Heart left ventricle (tissue), 16 donors: ENCODE results near the gene GOLGA6C. TPM values are rescaled to one million over a fixed set of nuclear protein-coding genes. Genes with fewer than 3 reads are reported as not detected.
"Not testable (repeated sequence)": the region's sequence is repeated elsewhere in the genome, so short reads cannot be mapped to it uniquely, and the experiment has no call there.

ENCODE experiments used
- ATAC-seq, 4 donors: fragments of 200-7000 bp; cut with Tn5 transposase; one replicate each; pipeline ENCODE4 v1.9.1; 2020 to 2022; ENCODE audit warnings: moderate library complexity in 4 of 4, mild to moderate bottlenecking in 3 of 4, moderate number of reproducible peaks in 1 of 4
- DNase-seq, 5 donors: peaks; one replicate each; pipeline ENCODE4 v3.0.0-alpha.2; 2020
- H3K27ac ChIP-seq, 12 donors: fragments of 200-600 bp; sonication (generic) in 4 of 12; one replicate each; pipeline versions ENCODE4 v1.5.0 to v1.8.0; 2016 to 2022; ENCODE audit warnings: mild to moderate bottlenecking in 2 of 12
- H3K27me3 ChIP-seq, 9 donors: fragments of 200-600 bp; sonication (generic) in 2 of 9; one replicate each; pipeline versions ENCODE4 v1.5.1 to v1.8.0; 2016 to 2022; ENCODE audit warnings: mild to moderate bottlenecking in 3 of 9
- H3K36me3 ChIP-seq, 9 donors: fragments of 200-600 bp; sonication (generic) in 2 of 9; one replicate each; pipeline versions ENCODE4 v1.5.0 to v1.8.0; 2018 to 2022; ENCODE audit warnings: mild to moderate bottlenecking in 2 of 9
- H3K4me1 ChIP-seq, 12 donors: fragments of 200-600 bp; sonication (generic) in 4 of 12; one replicate each; pipeline versions ENCODE4 v1.5.0 to v1.8.0; 2016 to 2022; ENCODE audit warnings: mild to moderate bottlenecking in 3 of 12
- H3K4me3 ChIP-seq, 12 donors: fragments of 200-600 bp; sonication (generic) in 4 of 12; one replicate each; pipeline versions ENCODE4 v1.5.0 to v1.8.0; 2017 to 2022; ENCODE audit warnings: mild to moderate bottlenecking in 9 of 12, moderate library complexity in 4 of 12
- H3K9me3 ChIP-seq, 12 donors: fragments of 200-600 bp; sonication (generic) in 4 of 12; one replicate each; pipeline versions ENCODE4 v1.5.0 to v1.8.0; 2016 to 2022; ENCODE audit warnings: mild to moderate bottlenecking in 1 of 12
- POLR2A ChIP-seq, 2 donors: fragments of 450-650 bp; IDR thresholded peaks; one replicate each; pipeline ENCODE4 v1.6.1; 2017; ENCODE audit warnings: antibody characterized with exemption in 2 of 2, mild to moderate bottlenecking in 2 of 2, moderate library complexity in 2 of 2
- WGBS, 4 donors: extraction: QIAGEN DNeasy Blood & Tissue Kit in 2 of 4; methylation state at CpG; one replicate each; pipeline versions ENCODE4 v1.1.5 to v1.1.7; 2013 to 2018; 5-methylcytosine and 5-hydroxymethylcytosine counted together
- intact Hi-C, 10 donors: fragments of 100-400 bp; cut with DNase I; formaldehyde crosslinking; loops; one replicate each; pipeline versions ENCODE4 v1.11.1 to v1.14.2; 2022
- polyA plus RNA-seq, 2 donors: library from polyadenylated mRNA; stranded (reverse); fragments of 200-250 nt; gene quantifications; one replicate each; pipeline ENCODE4 v1.2.3, GENCODE V29; 2013
- total RNA-seq, 9 donors: library from RNA; depleted of rRNA in 2 of 9; stranded (reverse); fragments of >200 nt in 2 of 9; fragmentation: NEBNext Ultra II Directional in 3 of 9; extraction: Animal tissue kit (Norgen Biotek cat#: 25700) in 3 of 9; gene quantifications; one replicate each; pipeline versions ENCODE4 v1.1.0 to v1.2.4, GENCODE V29; 2016 to 2023
- TF ChIP-seq, protein P1 (sequence below), 12 donors: fragments of 200-600 bp; sonication (generic) in 4 of 12; IDR thresholded peaks; one replicate each; pipeline versions ENCODE4 v1.5.0 to v1.8.0; 2018 to 2022; ENCODE audit warnings: antibody characterized with exemption in 12 of 12, mild to moderate bottlenecking in 5 of 12
- donor health status: ischemic (EF 13 %, LVEDD 7.1; RV severe dilation, severe dysfunction).
- donor health status: healthy with polysubstance abuse.
- donor health status: DM: no; HTN: yes; CAD: no.
- donor health status: DM: no; HTN: no; CAD: no.
- donor health status: ischemic (EF 25% LVEDD 6.9; RV normal size, moderate dysfunction).
- donor health status: ischemic (EF 25% LVEDD 5.7; RV mildly dilated, moderate dysfunction).
- donor health status: healthy.
- donor health status: DM: yes; HTN: yes; CAD: no.
- donor health status: ischemic (EF 35%, LVEDD 5.7; RV mildly dilated, moderate dysfunction).
- donor health status: nonischemic (EF 11% LVEDD 7.7; RV severe dilation, severe dysfunction).
- donor health status: DM: yes; HTN: yes; CAD: no.
- donor health status: PGD.
- donor health status: ischemic (EF 29% LVEDD 5.4; RV normal size, mild dysfunction).
- donor health status: nonischemic (EF 23%, LVEDD 6.1; RV moderate dilation, normal function).

GOLGA6C gene
- total and polyA plus RNA-seq, 11 donors = not detected

DNA sequence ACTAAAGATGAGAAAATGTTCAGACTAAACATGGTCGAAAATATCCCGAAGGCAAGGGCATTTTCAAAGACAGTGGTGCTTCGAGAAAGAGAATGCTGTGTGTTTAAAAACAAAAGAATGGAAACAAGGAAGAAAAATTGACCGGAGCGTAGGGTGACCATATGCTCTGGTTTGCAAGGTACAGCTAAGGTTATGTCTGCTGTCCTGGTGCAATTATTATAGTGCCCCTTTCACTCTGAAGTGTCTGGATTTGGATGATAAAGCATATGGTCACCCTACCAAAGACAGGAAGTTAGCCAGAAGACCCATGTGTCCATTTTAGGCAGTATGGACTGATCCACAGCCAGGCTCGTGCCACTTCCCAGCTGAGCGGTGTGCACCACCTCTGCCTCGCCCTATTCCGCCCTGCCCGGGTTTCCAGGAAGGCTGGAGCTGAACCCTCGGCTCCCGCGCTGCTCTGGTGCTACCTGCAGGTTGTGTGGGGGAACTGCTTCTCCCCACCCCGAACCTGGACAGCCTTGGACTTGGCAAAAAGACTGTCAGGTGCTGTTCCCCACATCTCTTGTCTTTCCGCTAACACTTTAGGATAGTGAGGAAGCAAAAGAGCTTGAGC is 49.8 kb downstream of the GOLGA6C start:
- no peaks in the 10 kb centered on the region for H3K9me3 ChIP-seq
- no peak for TF ChIP-seq POLR2A (IDR thresholded peaks at IDR 0.05)
- TF ChIP-seq, protein P1, sequence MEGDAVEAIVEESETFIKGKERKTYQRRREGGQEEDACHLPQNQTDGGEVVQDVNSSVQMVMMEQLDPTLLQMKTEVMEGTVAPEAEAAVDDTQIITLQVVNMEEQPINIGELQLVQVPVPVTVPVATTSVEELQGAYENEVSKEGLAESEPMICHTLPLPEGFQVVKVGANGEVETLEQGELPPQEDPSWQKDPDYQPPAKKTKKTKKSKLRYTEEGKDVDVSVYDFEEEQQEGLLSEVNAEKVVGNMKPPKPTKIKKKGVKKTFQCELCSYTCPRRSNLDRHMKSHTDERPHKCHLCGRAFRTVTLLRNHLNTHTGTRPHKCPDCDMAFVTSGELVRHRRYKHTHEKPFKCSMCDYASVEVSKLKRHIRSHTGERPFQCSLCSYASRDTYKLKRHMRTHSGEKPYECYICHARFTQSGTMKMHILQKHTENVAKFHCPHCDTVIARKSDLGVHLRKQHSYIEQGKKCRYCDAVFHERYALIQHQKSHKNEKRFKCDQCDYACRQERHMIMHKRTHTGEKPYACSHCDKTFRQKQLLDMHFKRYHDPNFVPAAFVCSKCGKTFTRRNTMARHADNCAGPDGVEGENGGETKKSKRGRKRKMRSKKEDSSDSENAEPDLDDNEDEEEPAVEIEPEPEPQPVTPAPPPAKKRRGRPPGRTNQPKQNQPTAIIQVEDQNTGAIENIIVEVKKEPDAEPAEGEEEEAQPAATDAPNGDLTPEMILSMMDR (IDR thresholded peaks at IDR 0.05) = peak in 7 of 12 donors; percentile 9 to 33 (median 10)
- peaks cover 0 to 45% (median 11%) of the 10 kb centered on the region in 9 donors for H3K27me3 ChIP-seq
- ATAC-seq (peak; percentile 20 to 69 (median 56)), DNase-seq (peak in 1 of 5 donors; percentile 36)
- intact Hi-C loops = loop anchor here in 7 of 10 donors (10.0 kb wide), 3 partner anchors 273 to 1243 kb away; partner anchors contain the start of gene PPCDC (in 4 of the 7)
- 33 to 42% (median 34%) methylated on average over 13 to 15 of the region's 15 CpGs for WGBS, 4 donors
- H3K4me3 ChIP-seq = no peak overlapping the region
- no peak overlapping the region for H3K27ac ChIP-seq
- no peaks in the 10 kb centered on the region for H3K4me1 ChIP-seq
- no peaks in the 10 kb centered on the region for H3K36me3 ChIP-seq

DNA sequence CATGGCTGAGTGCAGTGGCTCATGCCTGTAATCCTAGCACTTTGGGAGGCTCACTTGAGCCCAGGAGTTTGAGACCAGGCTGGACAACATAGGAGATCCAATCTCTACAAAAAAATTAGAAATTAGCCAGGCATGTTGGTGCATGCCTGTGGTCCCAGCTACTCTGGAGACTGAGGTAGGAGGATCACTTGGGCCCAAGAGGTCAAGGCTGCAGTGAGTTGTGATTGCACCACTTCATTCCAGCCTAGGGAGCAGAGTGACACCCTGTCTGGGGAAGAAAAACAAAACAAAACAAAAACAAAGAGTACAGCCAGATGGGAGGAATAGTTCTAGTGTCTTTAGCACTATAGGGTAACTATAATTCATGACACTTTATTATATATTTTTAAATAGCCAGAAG is 51.6 kb downstream of the GOLGA6C start:
- Histone ChIP-seq H3K4me3 (no peak overlapping the region), H3K27ac (no peak overlapping the region), H3K36me3 (no peaks in the 10 kb centered on the region), H3K27me3 (peaks cover 0 to 36% (median 8%) of the 10 kb centered on the region in 9 donors), H3K4me1 (no peaks in the 10 kb centered on the region), H3K9me3 (no peaks in the 10 kb centered on the region)
- DNase-seq (no peak), ATAC-seq (no peak)
- intact Hi-C loops = loop anchor here in 8 of 10 donors (10.0 kb wide), 5 partner anchors 75 to 1245 kb away; partner anchors contain the start of gene PPCDC (in 4 of the 8)
- TF ChIP-seq POLR2A (IDR thresholded peaks at IDR 0.05) = no peak
- TF ChIP-seq, protein P1 (IDR thresholded peaks at IDR 0.05) = no peak

DNA sequence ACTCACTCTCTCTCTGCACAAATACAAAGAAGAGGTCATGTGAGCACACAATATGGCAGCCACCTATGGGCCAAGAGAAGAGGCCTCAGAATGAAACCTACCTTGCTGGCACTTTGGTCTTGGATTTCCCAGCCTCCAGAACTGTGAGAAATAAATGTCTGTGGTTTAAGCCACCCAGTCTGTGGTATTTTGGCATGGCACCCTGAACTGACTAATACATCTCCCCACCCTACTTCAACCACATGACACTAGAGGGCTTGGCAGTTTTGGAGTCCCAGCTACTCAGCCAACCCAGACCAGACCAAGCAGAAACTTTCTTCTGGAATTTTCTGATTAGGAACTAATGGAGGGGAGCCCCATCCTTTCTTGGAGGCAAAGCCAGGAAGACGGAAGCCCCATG is 54.4 kb downstream of the GOLGA6C start:
- not testable (repeated sequence) for H3K4me3 ChIP-seq, H3K9me3 ChIP-seq, H3K4me1 ChIP-seq, DNase-seq, H3K27ac ChIP-seq, H3K36me3 ChIP-seq, ATAC-seq
- WGBS, 4 donors = 92 to 100% (median 95%) methylated on average over 1 of the region's 1 CpG
- H3K27me3 ChIP-seq = peaks cover 0 to 16% (median 4%) of the 10 kb centered on the region in 9 donors
- intact Hi-C loops = loop anchor here in 3 of 10 donors (10.0 kb wide), 2 partner anchors 78 to 298 kb away; no protein-coding TSS in a partner anchor

DNA sequence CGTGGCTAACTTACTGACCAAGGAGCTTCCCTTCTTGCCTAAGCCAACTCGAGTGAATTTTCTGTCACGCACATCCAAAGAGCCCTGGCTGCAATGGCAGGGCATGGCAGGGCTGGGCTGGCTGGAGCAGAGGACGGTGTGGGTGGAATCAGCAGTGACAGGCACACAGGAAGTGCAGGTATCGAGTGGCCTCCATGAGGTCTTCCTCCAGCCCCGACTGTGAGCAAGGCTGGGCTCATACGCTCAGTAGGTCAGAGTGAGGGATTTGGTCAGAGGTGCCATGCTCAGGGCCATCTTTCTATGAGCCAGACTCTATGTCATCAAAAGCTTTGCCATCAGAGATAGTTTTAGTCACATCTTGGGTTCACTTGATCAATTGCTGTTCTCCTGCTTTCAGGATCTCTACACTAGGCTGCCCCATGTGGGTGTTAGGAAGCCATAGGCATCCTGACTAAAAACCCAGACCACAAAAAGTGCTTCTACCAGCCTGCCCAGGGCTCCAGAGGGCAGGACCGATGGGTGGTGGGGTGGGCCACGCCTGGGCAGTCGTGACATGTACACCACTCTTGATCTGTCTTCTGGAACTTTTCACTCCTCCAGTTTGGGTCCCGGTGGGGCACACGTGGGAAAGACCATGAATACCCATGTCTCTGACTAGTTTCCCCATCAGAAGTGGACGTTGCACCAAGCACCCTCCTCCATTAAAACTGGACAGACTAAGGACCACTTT is 55.1 kb downstream of the GOLGA6C start:
- H3K4me1 ChIP-seq = no peaks in the 10 kb centered on the region
- H3K36me3 ChIP-seq = no peaks in the 10 kb centered on the region
- no peak for DNase-seq
- H3K9me3 ChIP-seq = no peaks in the 10 kb centered on the region
- intact Hi-C loops = loop anchor here in 3 of 10 donors (10.0 kb wide), 2 partner anchors 78 to 298 kb away; no protein-coding TSS in a partner anchor
- 83 to 87% (median 84%) methylated on average over 8 to 13 of the region's 13 CpGs for WGBS, 4 donors
- no peak for ATAC-seq
- H3K27ac ChIP-seq = no peak overlapping the region
- TF ChIP-seq, protein P1 (IDR thresholded peaks at IDR 0.05) = no peak
- TF ChIP-seq POLR2A (IDR thresholded peaks at IDR 0.05) = no peak
- H3K27me3 ChIP-seq = peaks cover 0 to 10% (median under 1%) of the 10 kb centered on the region in 9 donors
- no peak overlapping the region for H3K4me3 ChIP-seq
